Ureter (tissue), 1 donor: ENCODE measurements around the gene CEP20. TPM values are rescaled to one million over a fixed set of nuclear protein-coding genes. Genes with fewer than 3 reads are reported as not detected.

ENCODE experiments used
- DNase-seq: peaks from one replicate; pipeline ENCODE4 v3.0.0-alpha.2; 2020; ENCODE audit warnings: low spot score
- total RNA-seq: library from RNA; stranded (reverse); gene quantifications from one replicate; pipeline ENCODE4 v1.2.4, GENCODE V29; 2023
- donor health status: DM: yes; HTN: yes; CAD: no.

CEP20 gene
- total RNA-seq, 1 donor from 2014 or later = 29.3 TPM

GRCh38 chr16:15833541-15833940, 54.9 kb downstream of the CEP20 start:
- no peak for DNase-seq

GRCh38 chr16:15832241-15832640, 56.2 kb downstream of the CEP20 start:
- DNase-seq = no peak

GRCh38 chr16:15830832-15831451, 57.5 kb downstream of the CEP20 start:
- DNase-seq = no peak

GRCh38 chr16:15829460-15829859, 58.9 kb downstream of the CEP20 start:
- peak; percentile 83 for DNase-seq

- no peak for DNase-seq
Measured at GRCh38 chr16:15827709-15828343, 60.6 kb downstream of the CEP20 start.

GRCh38 chr16:15827299-15827698, 61.1 kb downstream of the CEP20 start:
- DNase-seq = no peak

- no peak for DNase-seq
Measured at GRCh38 chr16:15825750-15826305, 62.6 kb downstream of the CEP20 start.

- peak; percentile 79 for DNase-seq
Measured at GRCh38 chr16:15822957-15823356, 65.4 kb downstream of the CEP20 start.

- DNase-seq = no peak
Measured at GRCh38 chr16:15820837-15821236, 67.6 kb downstream of the CEP20 start.

- no peak for DNase-seq
Measured at GRCh38 chr16:15819046-15819445, 69.4 kb downstream of the CEP20 start.

GRCh38 chr16:15817446-15817845, 71.0 kb downstream of the CEP20 start:
- DNase-seq = no peak

- DNase-seq = no peak
Measured at GRCh38 chr16:15816228-15816627, 72.2 kb downstream of the CEP20 start.

Other genes with a start within 250 kb of the CEP20 start
- gene MARF1, start 245.4 kb downstream of the CEP20 start, total RNA-seq = 98.3 TPM
- gene NDE1, start 238.4 kb downstream of the CEP20 start, total RNA-seq = 30.8 TPM
- gene MYH11, start 31.6 kb downstream of the CEP20 start, total RNA-seq = 1,287 TPM
- 46.9 TPM for gene ABCC1, start 61.0 kb upstream of the CEP20 start, total RNA-seq